ENCODE data around the gene CDC42EP2. TPM values are rescaled to one million over a fixed set of nuclear protein-coding genes. Genes with fewer than 3 reads are reported as not detected.

CDC42EP2 gene
- total and polyA plus RNA-seq, 2 donors (not counting 3 experiments of a cell fraction or from before 2014, with no cell fraction given), result 23.9 to 26.4 TPM

- peak overlapping the region; percentile 25 for H3K4me2 ChIP-seq (ENCODE audit: insufficient read depth, low read length)
These were observed 34.0 kb upstream of the CDC42EP2 start for GRCh38 chr11:65280646-65281045.

DNA sequence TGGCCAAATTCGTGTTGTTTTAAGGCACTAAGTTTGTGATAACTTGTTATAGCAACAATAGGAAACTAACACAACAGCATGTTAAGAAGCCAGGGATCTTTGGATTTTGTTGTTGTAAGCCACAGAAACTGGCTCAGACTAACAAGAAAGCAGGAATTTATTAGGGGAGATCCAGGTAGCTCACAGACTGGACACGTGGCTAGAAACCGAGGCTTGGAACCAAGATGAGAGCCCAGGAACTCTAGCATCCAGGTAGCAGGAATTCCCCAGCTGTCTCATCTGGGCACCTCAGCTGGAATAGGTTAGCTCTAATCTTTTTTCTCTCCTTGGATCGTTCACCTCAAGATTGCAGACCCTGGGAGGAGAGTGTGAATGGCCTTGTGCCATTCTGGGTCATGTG lies 28.0 kb upstream of the CDC42EP2 start:
- H3K79me2 ChIP-seq (ENCODE audit: control insufficient read depth, insufficient read depth, low read length), result no peaks in the 10 kb centered on the region
- POLR2A ChIA-PET, result no interaction called here
- H3K9ac ChIP-seq (replicated peaks; ENCODE audit: extremely low read depth, insufficient read depth, low read length), result no peak overlapping the region
- no peak overlapping the region for H2AFZ ChIP-seq (ENCODE audit: low read depth, low read length)
- DNase-seq (ENCODE audit: low read depth, low spot score), result no peak
- no peaks in the 10 kb centered on the region for H3K27me3 ChIP-seq (ENCODE audit: control insufficient read depth in 2 of 2, insufficient read depth in 2 of 2, low read length in 2 of 2)
- H3K9me1 ChIP-seq (replicated peaks; ENCODE audit: control insufficient read depth, extremely low read depth, insufficient read depth, low read length), result no peaks in the 10 kb centered on the region
- H4K20me1 ChIP-seq (replicated peaks; ENCODE audit: control insufficient read depth, extremely low read depth, insufficient read depth, low read length), result no peaks in the 10 kb centered on the region
- no peak for FAIRE-seq
- intact Hi-C loops (cut with micrococcal nuclease), result no loop called here
- no peak for TF ChIP-seq EZH2 (IDR thresholded peaks at IDR 0.05; ENCODE audit: borderline replicate concordance, low read depth, low read length, severe bottlenecking)
- TF ChIP-seq MYC (IDR thresholded peaks at IDR 0.05; ENCODE audit: low read depth, low read length), result no peak
- no peak for TF ChIP-seq POLR2AphosphoS5 (IDR thresholded peaks at IDR 0.05; ENCODE audit: insufficient read depth, low read depth, low read length)
- TF ChIP-seq JUN (IDR thresholded peaks at IDR 0.05; ENCODE audit: borderline replicate concordance, insufficient read depth, insufficient read length, low read depth), result no peak
- TF ChIP-seq MAX (IDR thresholded peaks at IDR 0.05; ENCODE audit: insufficient read depth, insufficient read length), result no peak
- no peak for TF ChIP-seq CTCF (IDR thresholded peaks at IDR 0.05; ENCODE audit: extremely low read depth in 1 of 2, insufficient read depth in 1 of 2, low read depth in 1 of 2, low read length in 2 of 2)
- no peak for TF ChIP-seq POLR2A (IDR thresholded peaks at IDR 0.05; ENCODE audit: low read depth, low read length)
- no peak for TF ChIP-seq FOS (IDR thresholded peaks at IDR 0.05; ENCODE audit: borderline replicate concordance, insufficient read depth, low read length)
- TF ChIP-seq GATA2 (IDR thresholded peaks at IDR 0.05; ENCODE audit: insufficient read depth, insufficient read length, low read depth, low read length), result no peak
- no peak overlapping the region for H3K4me2 ChIP-seq (ENCODE audit: insufficient read depth, low read length)
- no peaks in the 10 kb centered on the region for H3K9me3 ChIP-seq (replicated peaks; ENCODE audit: control insufficient read depth, insufficient read depth, low read length)
- peaks cover 3 to 10% of the 10 kb centered on the region in 2 experiments for H3K36me3 ChIP-seq (ENCODE audit: control insufficient read depth in 2 of 2, extremely low read depth in 1 of 2, insufficient read depth in 2 of 2, low read length in 2 of 2)
- no TSS peak for BruUV-seq (replicated peaks)
- H3K4me1 ChIP-seq (ENCODE audit: control insufficient read depth, extremely low read depth, insufficient read depth, low read length), result peaks cover 20% of the 10 kb centered on the region
- CTCF ChIA-PET, result interaction anchor here (0.7 to 1.6 kb wide), 4 partner anchors 12 to 43 kb away, joined by 3 to 4 read pairs (median 3); no protein-coding TSS in a partner anchor
- no peak overlapping the region for H3K27ac ChIP-seq (ENCODE audit: insufficient read depth, low read depth, low read length)
- dilution Hi-C loops (cut with MboI; ENCODE audit: extremely low pct_ligation_motif_present, low sequenced_read_pairs), result no loop called here
- no peak overlapping the region for H3K4me3 ChIP-seq (replicated peaks in 1 of 3; ENCODE audit: insufficient read depth in 1 of 3, low read depth in 1 of 3, low read length in 3 of 3)

More at GRCh38 chr11:65280646-65281045, 34.0 kb upstream of the CDC42EP2 start:
- Histone ChIP-seq H4K20me1 (replicated peaks; ENCODE audit: control insufficient read depth, extremely low read depth, insufficient read depth, low read length) (no peaks in the 10 kb centered on the region), H3K4me3 (replicated peaks in 1 of 3; ENCODE audit: insufficient read depth in 1 of 3, low read depth in 1 of 3, low read length in 3 of 3) (no peak overlapping the region), H3K9me1 (replicated peaks; ENCODE audit: control insufficient read depth, extremely low read depth, insufficient read depth, low read length) (no peaks in the 10 kb centered on the region), H3K27me3 (ENCODE audit: control insufficient read depth in 2 of 2, insufficient read depth in 2 of 2, low read length in 2 of 2) (no peaks in the 10 kb centered on the region), H3K9ac (replicated peaks; ENCODE audit: extremely low read depth, insufficient read depth, low read length) (peak overlapping the region; percentile 44), H3K9me3 (replicated peaks; ENCODE audit: control insufficient read depth, insufficient read depth, low read length) (no peaks in the 10 kb centered on the region), H3K79me2 (ENCODE audit: control insufficient read depth, insufficient read depth, low read length) (peaks cover 3% of the 10 kb centered on the region), H2AFZ (ENCODE audit: low read depth, low read length) (no peak overlapping the region), H3K27ac (ENCODE audit: insufficient read depth, low read depth, low read length) (peak overlapping the region; percentile 86), H3K36me3 (ENCODE audit: control insufficient read depth in 2 of 2, extremely low read depth in 1 of 2, insufficient read depth in 2 of 2, low read length in 2 of 2) (peaks cover 3 to 6% of the 10 kb centered on the region in 2 experiments), H3K4me1 (ENCODE audit: control insufficient read depth, extremely low read depth, insufficient read depth, low read length) (peaks cover 44% of the 10 kb centered on the region)
- FAIRE-seq, result peak; percentile 72
- dilution Hi-C loops (cut with MboI; ENCODE audit: extremely low pct_ligation_motif_present, low sequenced_read_pairs) (no loop called here), intact Hi-C loops (cut with micrococcal nuclease) (loop anchor here (1.0 kb wide), 2 partner anchors 11 to 35 kb away; no protein-coding TSS in a partner anchor)
- TF ChIP-seq MYC (IDR thresholded peaks at IDR 0.05; ENCODE audit: low read depth, low read length) (no peak), FOS (IDR thresholded peaks at IDR 0.05; ENCODE audit: borderline replicate concordance, insufficient read depth, low read length) (no peak)
- CTCF ChIA-PET, result interaction anchor here (0.9 to 12.3 kb wide), 6 partner anchors 11 to 55 kb away, joined by 3 to 625 read pairs (median 10); partner anchors contain the start of gene CDC42EP2
- POLR2A ChIA-PET, result interaction anchor here (1.0 kb wide), 1 partner anchor 53 kb away, joined by 4 read pairs; the partner anchor contains the start of gene DPF2
- peak; percentile 51 for DNase-seq (ENCODE audit: low read depth, low spot score)
- no TSS peak for BruUV-seq (replicated peaks)

Measured in endothelial cell of umbilical vein (primary cell).